ENCODE data around the gene PCP4. TPM values are rescaled to one million over a fixed set of nuclear protein-coding genes. Genes with fewer than 3 reads are reported as not detected.

The PCP4 gene
- total RNA-seq, 1 donor = not detected

DNA sequence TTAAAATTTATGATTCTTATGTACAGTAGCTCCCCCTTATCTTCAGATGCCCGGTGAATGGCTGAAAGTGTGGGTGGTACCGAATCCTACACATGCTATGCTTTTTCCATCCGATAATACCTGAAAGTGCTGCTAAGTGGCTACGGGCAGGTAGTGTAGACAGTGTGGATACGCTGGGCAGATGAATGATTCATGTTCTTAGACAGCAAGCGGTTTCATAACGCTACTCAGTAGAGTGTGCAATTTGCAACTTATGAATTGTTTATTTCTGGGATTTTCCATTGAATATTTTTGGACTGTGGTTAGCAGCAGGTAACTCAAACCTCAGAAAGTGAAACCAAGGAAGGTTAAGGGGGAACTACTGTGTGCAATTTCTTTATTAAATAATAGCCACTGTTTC is 7.5 kb downstream of the PCP4 start:
- H3K4me3 ChIP-seq (ENCODE audit: low read depth, low read length) = no peak overlapping the region
- TF ChIP-seq, protein P1, sequence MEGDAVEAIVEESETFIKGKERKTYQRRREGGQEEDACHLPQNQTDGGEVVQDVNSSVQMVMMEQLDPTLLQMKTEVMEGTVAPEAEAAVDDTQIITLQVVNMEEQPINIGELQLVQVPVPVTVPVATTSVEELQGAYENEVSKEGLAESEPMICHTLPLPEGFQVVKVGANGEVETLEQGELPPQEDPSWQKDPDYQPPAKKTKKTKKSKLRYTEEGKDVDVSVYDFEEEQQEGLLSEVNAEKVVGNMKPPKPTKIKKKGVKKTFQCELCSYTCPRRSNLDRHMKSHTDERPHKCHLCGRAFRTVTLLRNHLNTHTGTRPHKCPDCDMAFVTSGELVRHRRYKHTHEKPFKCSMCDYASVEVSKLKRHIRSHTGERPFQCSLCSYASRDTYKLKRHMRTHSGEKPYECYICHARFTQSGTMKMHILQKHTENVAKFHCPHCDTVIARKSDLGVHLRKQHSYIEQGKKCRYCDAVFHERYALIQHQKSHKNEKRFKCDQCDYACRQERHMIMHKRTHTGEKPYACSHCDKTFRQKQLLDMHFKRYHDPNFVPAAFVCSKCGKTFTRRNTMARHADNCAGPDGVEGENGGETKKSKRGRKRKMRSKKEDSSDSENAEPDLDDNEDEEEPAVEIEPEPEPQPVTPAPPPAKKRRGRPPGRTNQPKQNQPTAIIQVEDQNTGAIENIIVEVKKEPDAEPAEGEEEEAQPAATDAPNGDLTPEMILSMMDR (IDR thresholded peaks at IDR 0.05; ENCODE audit: insufficient read depth, low read length) = no peak
- no peak for DNase-seq (ENCODE audit: low read depth)

DNA sequence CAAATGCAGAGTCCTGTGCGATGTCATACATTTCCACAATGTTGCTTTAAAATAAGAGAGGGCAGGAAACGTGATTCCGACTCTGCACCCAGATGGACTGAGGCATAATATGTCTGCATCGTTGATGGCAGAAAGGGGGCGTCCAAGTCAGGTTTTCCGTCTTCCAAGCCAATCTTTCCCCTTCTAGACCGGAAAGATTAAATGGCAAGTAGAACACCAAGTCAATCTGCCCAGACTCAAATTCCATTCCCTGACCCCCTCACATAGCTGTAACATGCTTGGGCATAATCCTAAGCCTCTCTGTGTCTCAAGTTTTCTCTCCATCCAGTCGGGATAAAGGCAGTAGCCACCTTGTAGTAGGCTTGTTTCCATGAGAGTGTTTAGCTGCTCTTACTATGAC is 14.4 kb downstream of the PCP4 start:
- DNase-seq (ENCODE audit: low read depth) = no peak
- TF ChIP-seq, protein P1 (IDR thresholded peaks at IDR 0.05; ENCODE audit: insufficient read depth, low read length) = no peak
- H3K4me3 ChIP-seq (ENCODE audit: low read depth, low read length) = no peak overlapping the region

DNA sequence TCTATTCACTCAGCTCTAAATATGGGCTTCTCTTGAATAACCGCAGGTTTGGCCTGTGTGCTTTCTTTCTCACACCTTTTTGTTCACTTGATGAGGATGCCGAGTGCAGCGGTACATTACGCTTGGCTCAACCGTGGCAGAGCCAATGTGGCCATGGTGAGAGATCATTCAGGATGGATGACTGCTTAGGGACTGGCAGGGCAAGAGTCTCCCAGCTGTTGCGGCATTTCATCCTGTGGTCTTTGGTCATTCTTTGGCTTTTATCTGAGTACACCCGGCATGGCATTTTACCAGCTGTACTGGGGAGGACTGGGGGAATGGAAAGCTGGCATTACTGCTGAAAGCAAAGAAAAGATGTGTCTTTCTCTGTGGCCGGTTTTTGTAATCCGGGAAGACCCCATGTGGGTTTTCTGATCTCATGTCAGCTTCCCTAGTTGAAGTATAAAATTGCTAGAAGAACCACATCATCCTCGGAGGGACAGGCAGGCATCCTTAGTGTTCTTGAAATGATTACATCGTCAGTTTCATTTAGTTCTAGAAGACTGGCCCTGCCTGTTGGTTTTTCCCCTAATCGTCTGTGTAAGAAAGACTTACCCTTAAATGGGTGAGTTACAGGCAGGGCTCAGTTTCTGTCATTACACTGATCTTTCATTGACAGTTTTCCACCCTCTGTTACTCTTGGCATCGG is 15.1 kb downstream of the PCP4 start:
- TF ChIP-seq, protein P1 (IDR thresholded peaks at IDR 0.05; ENCODE audit: insufficient read depth, low read length) = no peak
- DNase-seq (ENCODE audit: low read depth) = no peak

DNA sequence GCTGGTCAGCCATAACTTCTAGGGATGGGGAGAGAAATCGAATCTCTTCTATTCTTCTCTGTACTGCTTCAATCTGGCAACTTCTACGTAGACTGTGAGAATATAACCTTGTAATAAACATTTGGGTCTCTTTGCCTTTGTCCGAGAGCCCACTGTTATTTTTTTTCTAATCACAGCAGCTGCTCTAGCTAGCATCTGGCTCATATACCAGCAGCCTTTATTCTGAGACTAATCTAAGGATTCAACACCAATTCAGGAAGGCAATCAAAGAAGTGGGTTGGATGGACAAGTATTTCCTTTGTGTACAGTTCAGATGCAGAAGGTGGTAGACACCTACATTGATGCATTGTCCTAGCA is 15.6 kb downstream of the PCP4 start:
- TF ChIP-seq, protein P1 (IDR thresholded peaks at IDR 0.05; ENCODE audit: insufficient read depth, low read length) = no peak
- H3K4me3 ChIP-seq (ENCODE audit: low read depth, low read length) = no peak overlapping the region

More for the DNA sequence above, 15.1 kb downstream of the PCP4 start:
- no peak overlapping the region for H3K4me3 ChIP-seq (ENCODE audit: low read depth, low read length)

DNA sequence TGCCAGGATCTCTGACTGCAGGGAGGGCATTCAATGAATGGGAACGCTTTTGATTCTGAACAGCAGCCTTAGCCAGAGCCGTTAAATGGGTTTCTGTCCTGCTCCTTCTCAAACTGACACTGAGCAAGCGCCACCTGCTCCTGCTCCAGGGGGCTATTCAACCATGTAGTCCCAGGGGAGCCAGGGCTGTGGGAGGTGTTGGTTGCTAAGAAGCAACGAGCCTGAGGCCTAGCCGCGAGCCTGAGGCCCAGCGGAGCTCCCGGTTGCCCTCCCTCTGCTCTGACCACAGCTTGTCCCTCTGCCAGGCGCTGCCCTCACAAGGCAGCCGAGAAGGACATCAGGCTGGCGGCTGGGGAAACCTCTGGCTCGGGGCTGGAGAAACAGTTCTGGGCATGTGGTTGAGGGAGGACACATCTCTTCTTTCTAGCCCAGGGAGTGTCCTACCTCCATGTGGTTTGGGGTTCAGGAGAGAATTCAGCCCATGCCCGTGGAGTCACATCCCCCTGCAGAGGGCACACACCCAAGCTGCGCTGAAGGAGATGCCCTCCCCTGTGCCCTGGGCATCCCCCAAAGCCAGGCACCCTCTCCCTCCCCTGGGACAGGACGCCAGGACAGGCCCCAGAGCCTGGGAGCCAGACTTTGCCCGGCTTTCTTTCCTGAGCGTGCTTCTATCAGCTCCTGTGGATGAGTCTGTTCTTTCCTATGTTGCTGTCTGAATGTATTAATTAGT is 18.0 kb downstream of the PCP4 start:
- TF ChIP-seq, protein P1 (IDR thresholded peaks at IDR 0.05; ENCODE audit: insufficient read depth, low read length) = no peak
- no peak for DNase-seq (ENCODE audit: low read depth)
- no peak overlapping the region for H3K4me3 ChIP-seq (ENCODE audit: low read depth, low read length)

More for the DNA sequence above, 15.6 kb downstream of the PCP4 start:
- no peak for DNase-seq (ENCODE audit: low read depth)

DNA sequence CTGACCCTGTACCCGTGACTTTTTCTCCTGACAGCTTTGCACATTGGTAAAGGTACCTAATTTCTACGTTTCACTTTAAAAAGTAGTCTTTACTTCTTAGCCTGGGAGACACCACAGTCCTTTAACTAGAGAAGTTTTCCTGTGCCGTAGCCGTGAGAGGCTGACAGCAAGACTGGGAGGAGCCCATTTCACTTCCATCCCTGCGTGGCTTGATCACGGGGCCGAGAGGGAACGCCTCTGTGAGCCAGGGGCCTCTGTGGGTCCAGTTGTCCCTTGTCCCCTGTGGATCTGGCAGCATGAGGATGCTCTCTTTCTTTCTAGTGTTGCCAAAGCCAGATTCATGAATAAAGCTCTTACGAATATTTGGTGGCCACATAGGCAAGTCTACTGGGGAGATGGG is 21.6 kb downstream of the PCP4 start:
- H3K4me3 ChIP-seq (ENCODE audit: low read depth, low read length) = no peak overlapping the region
- DNase-seq (ENCODE audit: low read depth) = no peak
- TF ChIP-seq, protein P1 (IDR thresholded peaks at IDR 0.05; ENCODE audit: insufficient read depth, low read length) = no peak
